Measurements from ENCODE around the gene PNPLA5. TPM values are rescaled to one million over a fixed set of nuclear protein-coding genes. Genes with fewer than 3 reads are reported as not detected.

PNPLA5 gene
- total and polyA plus RNA-seq, 4 donors, result not detected

GRCh38 chr22:43889201-43889859 is 2.5 kb downstream of the PNPLA5 start:
- no peak for DNase-seq
- ATAC-seq (ENCODE audit: insufficient read depth, low FRiP score), result no peak
- H3K27ac ChIP-seq (ENCODE audit: low read depth in 1 of 2, low read length in 1 of 2), result no peak overlapping the region
- no peaks in the 10 kb centered on the region for H3K36me3 ChIP-seq (ENCODE audit: control insufficient read depth in 4 of 4, insufficient read depth in 4 of 4, low read length in 4 of 4)
- H3K4me1 ChIP-seq (ENCODE audit: control insufficient read depth in 5 of 5, insufficient read depth in 5 of 5, low read length in 5 of 5), result no peaks in the 10 kb centered on the region
- H3K9ac ChIP-seq (ENCODE audit: insufficient read depth in 1 of 2, low read length in 2 of 2), result no peak overlapping the region
- peaks cover 0 to 37% (median 26%) of the 10 kb centered on the region in 3 donors for H3K27me3 ChIP-seq (ENCODE audit: control insufficient read depth in 3 of 3, insufficient read depth in 3 of 3, low read length in 2 of 3)
- peaks cover 0 to 7% (median 0%) of the 10 kb centered on the region in 4 donors for H3K9me3 ChIP-seq (ENCODE audit: control insufficient read depth in 4 of 4, insufficient read depth in 3 of 4, low read length in 3 of 4)
- TF ChIP-seq, protein P1, sequence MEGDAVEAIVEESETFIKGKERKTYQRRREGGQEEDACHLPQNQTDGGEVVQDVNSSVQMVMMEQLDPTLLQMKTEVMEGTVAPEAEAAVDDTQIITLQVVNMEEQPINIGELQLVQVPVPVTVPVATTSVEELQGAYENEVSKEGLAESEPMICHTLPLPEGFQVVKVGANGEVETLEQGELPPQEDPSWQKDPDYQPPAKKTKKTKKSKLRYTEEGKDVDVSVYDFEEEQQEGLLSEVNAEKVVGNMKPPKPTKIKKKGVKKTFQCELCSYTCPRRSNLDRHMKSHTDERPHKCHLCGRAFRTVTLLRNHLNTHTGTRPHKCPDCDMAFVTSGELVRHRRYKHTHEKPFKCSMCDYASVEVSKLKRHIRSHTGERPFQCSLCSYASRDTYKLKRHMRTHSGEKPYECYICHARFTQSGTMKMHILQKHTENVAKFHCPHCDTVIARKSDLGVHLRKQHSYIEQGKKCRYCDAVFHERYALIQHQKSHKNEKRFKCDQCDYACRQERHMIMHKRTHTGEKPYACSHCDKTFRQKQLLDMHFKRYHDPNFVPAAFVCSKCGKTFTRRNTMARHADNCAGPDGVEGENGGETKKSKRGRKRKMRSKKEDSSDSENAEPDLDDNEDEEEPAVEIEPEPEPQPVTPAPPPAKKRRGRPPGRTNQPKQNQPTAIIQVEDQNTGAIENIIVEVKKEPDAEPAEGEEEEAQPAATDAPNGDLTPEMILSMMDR (IDR thresholded peaks at IDR 0.05; ENCODE audit: control extremely low read depth, extremely low read depth), result no peak
- WGBS, 2 donors, result 75 to 79% methylated on average over 16 of the region's 16 CpGs
- H3K4me3 ChIP-seq, result no peak overlapping the region

- Histone ChIP-seq H3K9me3 (ENCODE audit: control insufficient read depth in 4 of 4, insufficient read depth in 3 of 4, low read length in 3 of 4) (peaks cover 0 to 7% (median 0%) of the 10 kb centered on the region in 4 donors), H3K27me3 (ENCODE audit: control insufficient read depth in 3 of 3, insufficient read depth in 3 of 3, low read length in 2 of 3) (peaks cover 0 to 34% (median 26%) of the 10 kb centered on the region in 3 donors), H3K4me3 (no peak overlapping the region), H3K4me1 (ENCODE audit: control insufficient read depth in 5 of 5, insufficient read depth in 5 of 5, low read length in 5 of 5) (no peaks in the 10 kb centered on the region), H3K36me3 (ENCODE audit: control insufficient read depth in 4 of 4, insufficient read depth in 4 of 4, low read length in 4 of 4) (no peaks in the 10 kb centered on the region), H3K9ac (ENCODE audit: insufficient read depth in 1 of 2, low read length in 2 of 2) (no peak overlapping the region), H3K27ac (ENCODE audit: low read depth in 1 of 2, low read length in 1 of 2) (no peak overlapping the region)
- ATAC-seq (ENCODE audit: insufficient read depth, low FRiP score), result no peak
- TF ChIP-seq, protein P1 (IDR thresholded peaks at IDR 0.05; ENCODE audit: control extremely low read depth, extremely low read depth), result no peak
- WGBS, 2 donors, result 74 to 89% methylated on average over 4 of the region's 4 CpGs
- DNase-seq, result no peak
These were observed 3.1 kb downstream of the PNPLA5 start for GRCh38 chr22:43888740-43889139.

DNA sequence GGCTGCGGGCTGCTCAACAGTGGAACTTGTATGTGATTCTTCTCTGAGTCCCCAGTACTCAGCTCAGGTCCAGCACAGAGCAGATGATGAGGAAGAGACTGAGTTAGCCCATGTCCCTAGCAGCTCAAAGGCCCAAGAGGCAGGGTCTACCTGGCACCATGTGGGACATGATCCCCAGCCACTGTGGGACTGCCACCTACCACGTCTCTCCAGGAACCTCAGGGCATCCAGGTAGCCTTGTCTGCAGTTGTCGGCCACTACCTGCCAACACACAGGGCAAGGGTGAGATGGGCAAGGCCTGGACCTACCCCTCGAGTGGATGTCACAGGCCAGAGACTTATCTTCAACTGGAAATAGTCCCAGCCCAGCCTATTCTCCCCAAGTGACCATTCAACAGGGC is 4.4 kb downstream of the PNPLA5 start:
- no peak for ATAC-seq (ENCODE audit: insufficient read depth, low FRiP score)
- no peak for DNase-seq
- no peak overlapping the region for H3K9ac ChIP-seq (ENCODE audit: insufficient read depth in 1 of 2, low read length in 2 of 2)
- peaks cover 0 to 7% (median 0%) of the 10 kb centered on the region in 4 donors for H3K9me3 ChIP-seq (ENCODE audit: control insufficient read depth in 4 of 4, insufficient read depth in 3 of 4, low read length in 3 of 4)
- no peak overlapping the region for H3K27ac ChIP-seq (ENCODE audit: low read depth in 1 of 2, low read length in 1 of 2)
- H3K36me3 ChIP-seq (ENCODE audit: control insufficient read depth in 4 of 4, insufficient read depth in 4 of 4, low read length in 4 of 4), result no peaks in the 10 kb centered on the region
- H3K4me3 ChIP-seq, result no peak overlapping the region
- peaks cover 0 to 27% (median 19%) of the 10 kb centered on the region in 3 donors for H3K27me3 ChIP-seq (ENCODE audit: control insufficient read depth in 3 of 3, insufficient read depth in 3 of 3, low read length in 2 of 3)
- TF ChIP-seq, protein P1 (IDR thresholded peaks at IDR 0.05; ENCODE audit: control extremely low read depth, extremely low read depth), result no peak
- H3K4me1 ChIP-seq (ENCODE audit: control insufficient read depth in 5 of 5, insufficient read depth in 5 of 5, low read length in 5 of 5), result no peaks in the 10 kb centered on the region
- 73 to 76% methylated on average over 4 of the region's 4 CpGs for WGBS, 2 donors
